Epithelial cell of esophagus (primary cell): ENCODE results near the gene FSTL3.
"Not testable (repeated sequence)": the region's sequence is repeated elsewhere in the genome, so short reads cannot be mapped to it uniquely, and the experiment has no call there.

ENCODE experiments used
- DNase-seq: peaks from one replicate; pipeline ENCODE4 v3.0.0; 2010; ENCODE audit warnings: low read depth
- H3K4me3 ChIP-seq: 2 replicates; pipeline ENCODE4 v1.5.1; 2011; ENCODE audit warnings: mild to moderate bottlenecking, low read length, control low read depth
- CTCF ChIP-seq: IDR thresholded peaks from 2 replicates; pipeline ENCODE4 v1.5.1; 2011; ENCODE audit warnings: low read depth, mild to moderate bottlenecking, low read length, control low read depth, inconsistent platforms; ENCODE audit not compliant: insufficient read depth; ENCODE audit errors: missing control alignments

FSTL3 gene

GRCh38 chr19:728011-728410 is 51.8 kb downstream of the FSTL3 start:
- DNase-seq = no peak
- no peak for TF ChIP-seq CTCF
- H3K4me3 ChIP-seq = no peak overlapping the region

GRCh38 chr19:729564-729963 is 53.4 kb downstream of the FSTL3 start:
- DNase-seq, H3K4me3 ChIP-seq: not testable (repeated sequence)

- no peak for TF ChIP-seq CTCF
Observed at GRCh38 chr19:729965-730668, 53.9 kb downstream of the FSTL3 start.

GRCh38 chr19:731000-731399 is 54.8 kb downstream of the FSTL3 start:
- no peak for DNase-seq
- no peak overlapping the region for H3K4me3 ChIP-seq
- TF ChIP-seq CTCF = no peak

More at GRCh38 chr19:729965-730668, 53.9 kb downstream of the FSTL3 start:
- H3K4me3 ChIP-seq = no peak overlapping the region
- no peak for DNase-seq

GRCh38 chr19:732148-733069 is 56.2 kb downstream of the FSTL3 start:
- no peak overlapping the region for H3K4me3 ChIP-seq
- TF ChIP-seq CTCF = no peak
- DNase-seq = no peak
